HG03342 (cell line): Measurements from ENCODE around the gene ATP10A.

ENCODE experiments used
- ATAC-seq: cut with Tn5 transposase; IDR thresholded peaks from one replicate; pipeline ENCODE4 v1.9.1; 2021; ENCODE audit warnings: mild to moderate bottlenecking, moderate library complexity; ENCODE audit not compliant: unreplicated experiment

Gene ATP10A

DNA sequence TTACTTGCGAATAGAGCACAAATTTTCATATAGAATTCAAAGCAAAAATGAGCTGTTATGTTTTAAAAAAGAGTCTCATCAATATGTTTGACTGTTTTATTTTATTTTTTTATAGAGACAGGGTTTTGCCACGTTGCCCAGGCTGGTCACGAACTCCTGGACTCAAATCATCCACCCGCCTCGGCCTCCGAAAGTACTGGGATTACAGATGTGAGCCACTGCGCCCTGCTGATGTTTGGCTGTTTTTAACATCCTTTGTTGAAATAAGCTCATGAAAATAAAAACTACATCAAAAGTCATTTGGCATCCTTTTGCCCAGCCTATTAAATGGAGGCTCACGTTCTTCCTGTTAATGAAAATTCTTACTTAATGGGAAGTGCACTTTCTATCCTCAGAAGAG is 154.7 kb downstream of the ATP10A start:
- ATAC-seq, result no peak

DNA sequence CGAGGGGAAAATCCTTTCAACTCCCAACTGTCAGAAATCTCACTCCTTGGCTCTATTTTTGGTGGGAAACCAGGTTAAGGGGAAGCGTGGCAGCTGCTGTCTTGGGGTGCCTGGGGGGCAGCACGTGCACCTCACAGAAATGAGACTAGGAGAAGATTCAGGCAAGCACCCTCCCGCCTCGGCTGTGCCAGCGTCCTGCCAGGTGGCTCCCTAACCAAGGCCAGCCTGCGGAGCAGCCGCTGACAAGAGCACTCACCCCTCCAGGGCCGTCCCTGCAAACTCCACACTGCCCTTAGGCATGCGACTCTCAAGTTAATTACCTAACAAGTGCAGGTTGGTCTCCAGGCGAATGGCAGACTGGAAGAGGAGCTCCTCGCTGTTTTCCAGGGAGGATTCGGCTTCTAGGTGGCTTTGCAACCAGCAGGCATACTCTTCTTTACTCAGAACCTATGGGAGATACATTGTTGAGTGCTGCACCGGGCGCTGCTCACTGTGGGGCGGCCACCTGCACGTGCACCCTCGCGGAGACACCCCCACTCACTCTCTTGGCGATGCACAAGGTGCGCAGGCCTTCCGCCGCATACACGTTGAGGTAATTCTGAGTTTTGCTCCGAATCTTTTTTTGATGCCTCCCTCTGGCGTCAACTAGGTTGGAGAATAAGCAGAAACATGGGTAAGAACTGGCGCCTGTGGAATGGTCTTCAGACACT is 155.3 kb downstream of the ATP10A start:
- ATAC-seq, result no peak

DNA sequence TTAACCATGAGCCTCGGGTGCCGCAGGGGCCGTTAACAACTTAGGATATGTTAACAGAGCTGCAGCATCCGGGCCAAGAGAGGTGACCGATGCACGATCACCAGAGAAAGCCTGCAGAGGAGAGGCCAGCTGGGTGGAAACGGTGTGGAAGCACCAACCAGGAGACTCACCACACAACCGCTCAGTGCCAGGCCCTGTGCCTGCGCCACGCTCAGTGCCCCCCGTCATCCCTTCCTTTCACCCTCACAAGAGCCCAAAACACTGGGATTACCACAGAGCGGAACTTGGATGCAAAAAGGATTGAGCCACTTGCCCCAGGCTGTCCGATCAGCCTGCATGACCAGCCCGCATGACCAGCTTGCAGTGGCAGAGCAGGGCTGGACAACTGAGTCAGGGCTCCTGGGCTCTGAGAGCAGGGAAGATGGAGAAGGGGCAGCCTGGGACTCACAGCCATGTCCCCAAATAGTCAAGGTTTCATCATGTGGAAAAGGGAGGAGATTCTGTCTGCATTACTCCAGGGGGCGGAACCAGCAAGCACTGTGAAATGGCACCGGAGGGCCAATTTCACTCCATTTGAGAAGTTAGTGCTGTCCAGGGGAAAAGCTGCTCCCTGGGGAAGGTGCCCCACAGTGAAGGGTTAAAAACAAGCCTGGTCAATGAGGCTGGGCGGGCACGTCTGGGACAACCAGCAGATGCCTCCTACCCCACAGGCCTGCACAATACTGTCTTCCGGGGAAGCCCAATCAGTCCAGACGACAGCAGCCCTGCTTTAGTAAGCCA is 156.8 kb downstream of the ATP10A start:
- ATAC-seq, result no peak

DNA sequence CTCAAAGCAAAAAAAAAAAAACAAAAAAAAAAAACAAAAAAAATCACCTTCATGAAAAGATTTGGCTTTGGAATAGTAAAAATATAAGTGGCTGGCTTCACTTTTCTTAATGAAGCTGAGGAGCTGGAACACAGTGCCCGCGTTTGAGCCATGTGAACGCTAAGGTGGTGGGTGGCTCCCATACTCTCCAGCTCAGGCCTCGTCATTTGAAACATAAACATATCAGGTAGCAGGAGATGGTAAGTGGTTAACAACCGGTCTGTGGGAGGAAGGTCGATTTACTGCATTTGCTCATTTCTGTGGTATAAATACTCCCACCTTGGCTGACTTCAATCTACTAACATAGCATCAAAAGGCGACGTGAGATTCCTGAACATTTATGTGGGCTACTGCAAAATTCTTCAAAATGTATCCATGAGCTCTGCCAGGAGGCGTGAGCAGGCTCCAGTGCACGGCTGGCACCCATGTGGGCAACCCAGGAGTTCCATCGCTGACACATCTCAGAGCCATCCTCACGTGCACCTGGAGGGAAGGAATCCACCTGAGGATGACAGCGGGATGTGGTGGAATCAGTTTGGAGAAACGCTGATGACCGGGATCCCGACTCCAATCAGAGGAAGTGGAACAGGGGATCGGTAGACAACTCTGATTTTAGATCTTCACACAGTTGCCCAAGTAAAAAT is 157.6 kb downstream of the ATP10A start:
- no peak for ATAC-seq

DNA sequence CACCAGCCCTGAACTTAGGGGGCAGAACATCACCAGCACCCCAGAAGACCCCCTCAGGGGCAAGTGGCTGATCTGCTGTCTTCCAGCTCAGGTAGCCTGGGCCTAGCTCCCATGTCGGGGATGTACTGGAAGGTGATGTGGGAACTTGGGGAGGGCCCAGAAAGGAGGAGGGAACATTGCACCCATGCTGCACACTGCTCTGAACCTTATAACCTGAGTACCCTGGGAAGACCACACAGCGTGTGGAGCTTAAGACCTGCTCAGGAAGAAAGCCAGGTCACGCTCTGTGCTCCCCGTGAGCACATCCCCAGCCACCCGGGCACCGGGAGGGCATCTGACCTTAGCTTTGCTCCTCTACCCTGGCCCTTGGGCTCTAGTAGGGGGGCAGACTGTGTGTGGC is 159.4 kb downstream of the ATP10A start:
- ATAC-seq, result no peak

DNA sequence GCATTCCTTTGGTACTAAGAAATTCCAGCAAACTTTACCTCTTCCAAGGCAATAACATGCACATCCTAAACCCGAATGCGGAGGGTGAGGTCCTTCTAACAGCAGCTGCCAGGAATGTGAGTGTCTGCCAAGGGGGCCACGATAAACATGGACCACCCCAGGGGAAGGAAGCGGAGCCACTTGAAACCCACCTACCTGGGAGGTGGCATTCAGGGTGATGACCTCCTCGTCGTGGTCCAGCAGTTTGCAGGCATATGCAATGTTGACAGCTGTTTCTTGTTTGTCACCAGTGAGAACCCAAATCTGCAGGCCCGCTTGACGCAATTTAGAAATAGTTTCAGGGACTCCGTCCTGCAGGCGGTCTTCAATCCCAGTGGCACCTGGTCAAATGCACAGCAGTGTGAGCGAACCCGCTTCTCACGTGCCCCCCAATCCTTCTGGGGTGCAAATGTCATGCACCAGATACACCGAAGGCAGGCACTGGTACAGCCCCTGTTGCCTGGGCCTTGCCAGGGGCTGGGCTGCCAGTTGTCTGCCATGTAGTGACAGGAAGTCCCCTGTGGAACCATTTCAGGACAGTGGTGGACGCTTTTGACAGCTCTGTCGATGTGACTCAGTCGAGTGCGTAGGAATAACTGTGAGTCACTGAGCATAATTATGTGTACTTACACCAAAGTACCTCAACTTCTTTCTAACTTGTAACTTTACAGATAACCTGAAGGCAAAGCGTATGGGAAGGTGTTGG is 161.2 kb downstream of the ATP10A start:
- ATAC-seq, result no peak

DNA sequence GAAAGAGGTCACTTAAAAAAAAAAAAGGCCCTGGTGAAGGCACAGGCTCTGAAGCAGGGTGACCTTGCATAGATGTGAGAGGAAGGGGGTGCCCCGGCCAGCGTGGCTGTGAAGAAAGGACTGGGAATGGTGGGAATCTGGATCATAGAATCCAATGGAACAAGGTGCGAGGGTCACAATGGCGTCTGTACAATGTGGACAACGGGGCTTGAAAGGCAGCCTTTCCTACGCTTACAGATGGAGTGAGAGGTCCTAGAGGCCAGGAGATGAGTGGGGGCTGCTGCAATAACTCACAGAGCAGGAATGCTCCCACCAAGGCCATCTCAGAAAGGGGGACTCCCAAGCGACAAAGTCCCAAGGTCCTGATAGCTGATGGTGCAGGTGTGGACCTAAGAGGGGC is 162.2 kb downstream of the ATP10A start:
- no peak for ATAC-seq

DNA sequence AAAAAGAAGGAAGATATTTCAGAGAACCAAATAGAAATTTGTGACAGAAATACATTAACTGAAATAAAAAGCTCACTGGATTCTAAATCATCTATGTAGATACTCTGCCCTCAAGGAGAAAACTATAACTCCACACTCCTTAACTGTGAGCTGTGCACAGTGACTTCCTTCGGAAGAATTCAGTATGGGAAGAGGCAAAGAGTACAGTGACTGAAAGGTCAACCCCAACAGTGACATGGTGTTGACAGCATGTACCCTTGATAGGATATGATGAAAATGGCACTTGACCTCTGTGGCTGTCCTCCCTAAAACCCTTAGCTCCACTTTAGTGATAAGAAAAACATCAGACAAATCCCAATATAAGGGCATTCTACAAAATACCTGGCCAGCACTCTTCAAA is 165.5 kb downstream of the ATP10A start:
- no peak for ATAC-seq

- ATAC-seq, result no peak
These were observed 167.0 kb downstream of the ATP10A start for GRCh38 chr15:25695875-25696760.

DNA sequence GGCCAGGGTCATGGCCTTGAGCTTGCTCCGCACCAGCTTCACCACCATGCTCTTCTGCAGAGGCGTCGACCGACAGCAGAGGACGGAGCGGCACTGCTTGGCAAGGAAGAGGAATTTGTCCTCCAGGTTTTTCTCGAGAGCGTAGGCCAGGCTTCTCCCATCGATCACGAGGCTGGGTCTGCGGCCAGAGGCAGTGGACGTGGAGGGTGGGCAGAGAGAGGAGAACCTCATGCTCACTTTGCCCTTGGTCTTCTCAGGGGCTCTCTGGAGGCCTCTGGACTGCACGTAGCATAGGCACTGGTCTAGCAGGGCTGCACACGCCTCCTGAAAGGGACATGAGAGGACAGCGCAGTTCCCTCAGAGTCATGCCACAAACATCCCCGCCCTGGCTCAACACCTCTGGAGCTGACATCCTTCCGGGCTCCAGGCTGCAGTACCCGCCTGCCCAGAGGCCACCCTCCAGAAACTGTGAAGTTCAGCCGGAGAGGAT is 168.3 kb downstream of the ATP10A start:
- ATAC-seq, result no peak

GRCh38 chr15:25694239-25694584 is 168.9 kb downstream of the ATP10A start:
- no peak for ATAC-seq

DNA sequence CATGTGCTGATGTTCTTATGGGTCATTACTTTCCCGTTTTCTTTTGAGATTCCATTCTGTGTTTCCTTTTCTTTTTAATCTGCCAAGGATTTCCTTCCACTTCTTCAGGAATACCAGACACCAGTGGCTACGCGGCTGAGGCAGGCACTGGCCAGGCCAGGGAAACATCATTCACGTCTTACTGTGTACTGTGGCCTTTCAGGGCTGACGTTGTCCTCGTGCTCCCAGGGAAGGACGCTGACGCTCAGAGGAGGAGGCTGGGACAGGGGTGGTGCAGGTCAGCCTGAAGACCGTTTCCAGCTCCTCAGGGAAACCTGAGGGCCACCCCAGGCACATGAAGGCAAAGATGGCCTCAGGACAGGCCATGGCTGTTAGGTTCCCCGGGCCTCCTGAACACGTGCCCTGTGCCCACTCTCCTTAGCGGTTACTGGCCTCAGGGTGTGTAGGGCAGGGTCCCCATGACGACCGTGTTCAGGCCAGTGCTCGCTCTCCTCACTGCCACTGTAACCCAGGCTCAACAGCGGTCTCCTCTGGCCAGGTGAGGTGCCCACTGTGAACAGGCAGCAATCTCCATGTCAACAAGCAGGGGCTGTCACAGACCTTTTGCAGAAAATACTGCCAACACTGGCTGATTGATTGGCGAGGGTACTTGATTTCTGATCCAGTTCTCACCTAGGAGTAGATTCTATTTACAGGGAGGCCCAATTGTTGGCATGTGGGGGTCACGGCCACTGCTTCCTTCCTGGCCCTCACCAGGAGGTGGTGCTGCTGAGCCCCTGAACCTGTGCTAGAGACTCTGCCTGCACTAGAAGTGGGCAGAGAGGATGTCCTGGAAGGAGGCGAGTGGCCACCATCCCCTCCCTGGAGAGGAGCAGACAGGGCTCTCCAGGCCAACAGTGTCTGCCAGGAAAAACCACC is 169.5 kb downstream of the ATP10A start:
- no peak for ATAC-seq

DNA sequence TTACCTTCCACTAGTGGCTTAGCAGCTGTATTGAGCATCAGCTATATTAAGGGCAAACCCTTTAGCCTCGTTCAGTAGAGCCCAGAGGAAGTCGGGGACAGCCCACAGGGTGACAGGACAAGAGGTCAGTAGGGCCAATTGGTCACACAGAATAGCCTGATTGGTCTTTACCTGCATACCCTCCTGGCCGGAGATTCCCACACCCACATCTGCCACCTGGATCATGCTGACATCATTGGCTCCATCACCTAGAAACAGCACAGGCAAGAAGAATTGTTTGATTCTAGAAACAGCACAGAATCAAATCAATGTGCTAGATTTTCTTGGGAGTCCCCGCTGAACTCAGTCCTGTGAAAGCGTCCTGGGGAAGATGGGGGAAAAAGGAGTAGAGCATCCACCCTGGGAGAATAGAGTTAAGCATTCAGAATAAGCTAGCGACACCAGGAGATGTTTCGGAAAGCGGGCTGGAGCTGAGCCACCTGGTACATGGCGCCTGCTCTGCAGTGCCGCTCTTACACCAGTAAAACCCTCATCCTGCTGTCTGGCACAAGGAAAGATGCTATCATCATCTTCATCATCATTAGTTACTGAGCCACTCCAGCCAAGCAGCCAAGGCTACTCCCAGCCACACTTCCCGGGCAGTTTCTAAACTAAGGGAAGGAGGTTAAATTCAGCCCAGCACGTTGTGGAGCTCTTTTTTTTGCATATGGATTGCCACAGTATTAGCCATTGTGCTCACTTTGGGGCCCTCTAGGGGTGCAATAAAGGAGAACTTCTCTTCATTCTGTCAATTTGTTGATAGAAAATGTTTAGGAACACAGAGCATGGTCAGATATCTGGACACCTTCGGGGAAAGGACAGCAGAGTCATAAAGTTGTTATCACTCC is 171.3 kb downstream of the ATP10A start:
- no peak for ATAC-seq

DNA sequence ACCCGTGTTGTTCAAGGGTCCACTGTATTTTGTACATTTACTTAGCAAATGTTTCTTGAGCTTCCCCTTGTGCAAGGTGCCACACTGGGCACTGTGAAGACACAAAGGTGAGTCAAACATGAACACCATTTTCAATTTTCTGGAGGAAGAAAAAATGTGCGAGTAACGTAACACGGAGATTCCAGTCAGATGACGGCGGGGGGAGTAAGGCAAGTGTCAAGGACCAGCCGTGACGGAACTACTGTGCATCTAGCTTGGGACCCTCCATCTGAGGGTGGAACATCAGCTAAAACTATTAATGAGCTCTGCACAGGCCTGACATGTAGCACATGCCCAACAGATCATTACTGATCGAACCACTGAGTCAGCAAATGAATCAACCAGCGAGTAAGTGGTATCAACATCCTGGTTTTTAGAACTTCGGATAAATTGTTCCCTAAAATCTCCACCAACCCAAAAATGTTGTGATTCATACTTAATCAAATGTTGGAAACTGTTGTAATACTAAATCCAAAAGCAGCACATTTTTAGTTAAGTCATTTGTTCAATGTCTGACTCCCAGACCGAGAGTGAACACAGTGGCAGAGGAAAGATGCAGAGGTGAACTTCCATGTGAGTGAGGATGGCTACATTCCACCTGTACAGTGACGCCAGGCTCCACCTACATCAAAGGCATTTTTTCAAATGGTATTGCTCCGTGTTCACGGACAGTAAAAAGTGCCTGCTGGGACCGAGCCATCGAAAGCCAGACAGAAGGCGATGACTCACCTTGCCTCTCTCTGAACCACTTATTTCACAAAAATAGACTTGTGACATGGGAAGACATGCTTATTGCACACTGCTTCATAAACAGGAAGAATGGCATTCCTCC is 172.2 kb downstream of the ATP10A start:
- ATAC-seq, result no peak

- no peak for ATAC-seq
These were observed 173.5 kb downstream of the ATP10A start for GRCh38 chr15:25689592-25689991.

- no peak for ATAC-seq
These were observed 175.0 kb downstream of the ATP10A start for GRCh38 chr15:25688166-25688565.

DNA sequence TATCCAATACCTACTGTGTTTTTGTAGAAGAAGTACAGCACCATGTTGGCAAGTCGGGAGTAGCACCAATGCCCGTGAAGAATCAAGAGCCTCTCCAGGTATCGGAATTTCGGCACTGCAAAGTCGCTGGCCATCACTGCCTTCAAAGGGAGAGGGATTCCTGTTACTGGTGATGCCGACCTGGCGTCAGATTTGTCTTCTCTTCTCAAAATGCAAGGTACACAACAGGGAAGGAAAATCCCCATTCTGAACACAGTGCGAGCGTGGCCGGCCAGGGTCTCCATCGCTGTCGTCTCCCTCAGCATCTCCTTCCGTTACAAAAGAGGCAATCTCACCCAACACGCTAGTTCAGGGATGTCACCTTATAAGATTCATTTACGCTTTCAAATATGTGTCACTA is 175.4 kb downstream of the ATP10A start:
- ATAC-seq, result no peak
